H1 (cell line): ENCODE measurements around the gene PTPN22. TPM values are rescaled to one million over a fixed set of nuclear protein-coding genes. Genes with fewer than 3 reads are reported as not detected.

ENCODE experiments used
- CTCF ChIA-PET: fragments of 300-600 bp; sonication (Branson Sonifier 250); formaldehyde crosslinking; loops from one replicate; lab custom pipeline; 2021; ENCODE audit not compliant: partially characterized antibody; lab: Charles Lee
- POLR2A ChIA-PET: fragments of 300-600 bp; sonication (Branson Sonifier 250); formaldehyde crosslinking; loops from one replicate; lab custom pipeline; 2021; ENCODE audit warnings: inconsistent platforms; ENCODE audit not compliant: partially characterized antibody; lab: Charles Lee
- DNase-seq, 2 experiments: peaks; one replicate each; pipeline versions ENCODE4 v3.0.0 to v3.0.0-alpha.2; 2010 to 2022; ENCODE audit warnings: low spot score in 2 of 2, low read depth in 1 of 2, mixed read lengths in 1 of 2
- FAIRE-seq: peaks from 2 replicates; lab custom pipeline; 2011; peaks lifted over from hg19 to GRCh38; lab: Jason Lieb, UNC
- H2AFZ ChIP-seq: 2 replicates; pipeline ENCODE4 v1.8.1; 2012; ENCODE audit warnings: low read length, inconsistent platforms
- H2AK5ac ChIP-seq: 2 replicates; pipeline ENCODE4 v1.6.1; 2013; ENCODE audit warnings: low read depth, low read length
- H2BK120ac ChIP-seq: replicated peaks from 2 replicates; pipeline ENCODE3; 2013; ENCODE audit warnings: low read depth, low read length, inconsistent platforms
- H2BK12ac ChIP-seq: 2 replicates; pipeline ENCODE4 v1.6.1; 2013; ENCODE audit warnings: low read depth, low read length
- H2BK15ac ChIP-seq: 2 replicates; pipeline ENCODE4 v1.6.1; 2013; ENCODE audit warnings: low read length
- H2BK20ac ChIP-seq: 2 replicates; pipeline ENCODE4 v1.6.1; 2013; ENCODE audit warnings: low read length
- H2BK5ac ChIP-seq: 2 replicates; pipeline ENCODE4 v1.6.1; 2013; ENCODE audit warnings: low read depth, low read length
- H3K14ac ChIP-seq: 2 replicates; pipeline ENCODE4 v1.6.1; 2013; ENCODE audit warnings: inconsistent platforms; ENCODE audit not compliant: insufficient read length
- H3K18ac ChIP-seq: 2 replicates; pipeline ENCODE4 v1.6.1; 2013; ENCODE audit warnings: low read length; ENCODE audit errors: extremely low read depth
- H3K23ac ChIP-seq: 2 replicates; pipeline ENCODE4 v1.6.1; 2013; ENCODE audit warnings: inconsistent platforms; ENCODE audit not compliant: insufficient read length
- H3K23me2 ChIP-seq: 2 replicates; pipeline ENCODE4 v1.6.1; 2013; ENCODE audit warnings: low read depth, low read length
- H3K27ac ChIP-seq: 2 replicates; pipeline ENCODE4 v1.6.1; 2011; ENCODE audit warnings: low read depth, low read length, inconsistent platforms
- H3K27me3 ChIP-seq, 4 experiments: replicated peaks in 1 of 4; 1 replicate in 1 of 4; 2 replicates in 3 of 4; pipeline versions ENCODE4 v1.6.1 to v1.8.1; 2011 to 2013; ENCODE audit warnings: low read length in 3 of 4, mild to moderate bottlenecking in 3 of 4, inconsistent platforms in 2 of 4, mixed read lengths in 2 of 4, moderate library complexity in 1 of 4; ENCODE audit not compliant: control insufficient read depth in 3 of 4, insufficient read depth in 3 of 4; ENCODE audit errors: extremely low read depth in 1 of 4
- H3K36me3 ChIP-seq, 4 experiments: 2 replicates each; pipeline versions ENCODE4 v1.6.1 to v1.8.1; 2011 to 2013; ENCODE audit warnings: mild to moderate bottlenecking in 4 of 4, low read length in 3 of 4, moderate library complexity in 2 of 4, control low read depth in 1 of 4, inconsistent platforms in 1 of 4; ENCODE audit not compliant: insufficient read depth in 4 of 4, control insufficient read depth in 2 of 4
- H3K4ac ChIP-seq: replicated peaks from 2 replicates; pipeline ENCODE3; 2013; ENCODE audit warnings: low read length, low read depth, mixed read lengths, inconsistent platforms; ENCODE audit not compliant: insufficient read length
- H3K4me1 ChIP-seq, 4 experiments: replicated peaks in 1 of 4; 1 replicate in 1 of 4; 2 replicates in 3 of 4; pipeline versions ENCODE4 v1.6.1 to v1.8.1; 2011 to 2013; ENCODE audit warnings: low read length in 3 of 4, inconsistent platforms in 2 of 4, mixed read lengths in 1 of 4; ENCODE audit not compliant: insufficient read depth in 4 of 4, control insufficient read depth in 3 of 4
- H3K4me2 ChIP-seq, 2 experiments: 2 replicates each; pipeline versions ENCODE4 v1.6.1 to v1.8.1; 2011 to 2013; ENCODE audit warnings: low read depth in 2 of 2, low read length in 2 of 2, control low read depth in 1 of 2, inconsistent platforms in 1 of 2, mild to moderate bottlenecking in 1 of 2; ENCODE audit not compliant: insufficient read depth in 1 of 2
- H3K4me3 ChIP-seq, 4 experiments: fragments of 200-600, 300-600 bp in 1 of 4; sonication (generic), shearing (Covaris generic), sonication (Bioruptor Twin) in 1 of 4; 2 replicates each; pipeline versions ENCODE4 v1.5.1 to v1.8.1; 2011 to 2016; ENCODE audit warnings: low read length in 4 of 4, low read depth in 3 of 4, control low read depth in 2 of 4, inconsistent platforms in 2 of 4, mild to moderate bottlenecking in 2 of 4, mixed read lengths in 1 of 4, moderate library complexity in 1 of 4; ENCODE audit not compliant: insufficient read depth in 2 of 4; ENCODE audit errors: extremely low read depth in 1 of 4
- H3K56ac ChIP-seq: replicated peaks from 2 replicates; pipeline ENCODE3; 2013; ENCODE audit warnings: low read depth, mild to moderate bottlenecking, mixed read lengths, low read length, inconsistent platforms; ENCODE audit not compliant: insufficient read length
- H3K79me1 ChIP-seq: 2 replicates; pipeline ENCODE4 v1.6.1; 2013; ENCODE audit warnings: low read depth, low read length, control low read depth
- H3K79me2 ChIP-seq, 2 experiments: 2 replicates each; pipeline versions ENCODE4 v1.6.1 to v1.8.1; 2012 to 2013; ENCODE audit warnings: low read length in 2 of 2, mild to moderate bottlenecking in 2 of 2, inconsistent platforms in 1 of 2; ENCODE audit not compliant: insufficient read depth in 2 of 2, control insufficient read depth in 1 of 2
- H3K9ac ChIP-seq, 4 experiments: replicated peaks in 1 of 4; 1 replicate in 1 of 4; 2 replicates in 3 of 4; pipeline versions ENCODE4 v1.6.1 to v1.8.1; 2011 to 2013; ENCODE audit warnings: low read depth in 3 of 4, low read length in 3 of 4, control low read depth in 2 of 4, mild to moderate bottlenecking in 2 of 4, moderate library complexity in 2 of 4, inconsistent platforms in 1 of 4; ENCODE audit errors: extremely low read depth in 1 of 4
- H3K9me3 ChIP-seq, 2 experiments: 2 replicates each; pipeline versions ENCODE4 v1.6.1 to v1.8.1; 2012 to 2013; ENCODE audit warnings: mild to moderate bottlenecking in 2 of 2, moderate library complexity in 2 of 2, control low read depth in 1 of 2, inconsistent platforms in 1 of 2, low read depth in 1 of 2, low read length in 1 of 2, mixed read lengths in 1 of 2; ENCODE audit not compliant: insufficient read depth in 2 of 2
- H4K20me1 ChIP-seq, 2 experiments: replicated peaks in 1 of 2; 2 replicates each; pipeline versions ENCODE3 to v1.8.1; 2011 to 2013; ENCODE audit warnings: inconsistent platforms in 2 of 2, low read length in 2 of 2, mild to moderate bottlenecking in 1 of 2; ENCODE audit not compliant: insufficient read depth in 2 of 2, control insufficient read depth in 1 of 2
- H4K5ac ChIP-seq: 2 replicates; pipeline ENCODE4 v1.6.1; 2013; ENCODE audit warnings: low read length, low read depth, mixed read lengths, inconsistent platforms; ENCODE audit not compliant: insufficient read length
- H4K8ac ChIP-seq: 2 replicates; pipeline ENCODE4 v1.8.0; 2013; ENCODE audit warnings: mild to moderate bottlenecking, moderate library complexity, low read length, inconsistent platforms; ENCODE audit not compliant: insufficient read depth; ENCODE audit errors: extremely low read depth
- H4K91ac ChIP-seq: replicated peaks from 2 replicates; pipeline ENCODE3; 2013; ENCODE audit warnings: low read length, mixed read lengths, inconsistent platforms; ENCODE audit not compliant: insufficient read length
- ATF2 ChIP-seq: IDR thresholded peaks from 2 replicates; pipeline ENCODE4 v1.6.1; 2012; ENCODE audit warnings: low read length, inconsistent platforms
- ATF3 ChIP-seq: IDR thresholded peaks from 2 replicates; pipeline ENCODE4 v1.6.1; 2011; ENCODE audit warnings: low read depth, mild to moderate bottlenecking, low read length; ENCODE audit not compliant: insufficient read depth
- CTBP2 ChIP-seq: IDR thresholded peaks from 2 replicates; pipeline ENCODE4 v1.7.0; 2011; ENCODE audit warnings: borderline replicate concordance, mild to moderate bottlenecking, moderate library complexity, mixed read lengths, low read length; ENCODE audit not compliant: insufficient read depth, insufficient read length
- POLR2A ChIP-seq, 2 experiments: IDR thresholded peaks; 1 replicate in 1 of 2; 2 replicates in 1 of 2; pipeline ENCODE4 v1.6.1; 2011; ENCODE audit warnings: low read depth in 2 of 2, low read length in 2 of 2, mild to moderate bottlenecking in 2 of 2; ENCODE audit errors: control extremely low read depth in 1 of 2
- RXRA ChIP-seq: IDR thresholded peaks from 2 replicates; pipeline ENCODE4 v1.6.1; 2011; ENCODE audit warnings: low read depth, mild to moderate bottlenecking, low read length, moderate library complexity; ENCODE audit not compliant: insufficient read depth
- SP4 ChIP-seq: IDR thresholded peaks from 2 replicates; pipeline ENCODE4 v1.6.1; 2012; ENCODE audit warnings: low read length, inconsistent platforms
- WGBS, 2 experiments: shearing (Covaris generic) in 1 of 2; methylation state at CpG; one replicate each; pipeline versions ENCODE4 v1.1.6 to v1.1.7; 2013 to 2015; ENCODE audit warnings: low lambda C conversion rate in 2 of 2, mixed read lengths in 2 of 2, inconsistent platforms in 1 of 2, low coverage in 1 of 2, missing lambda C conversion rate in 1 of 2; ENCODE audit not compliant: insufficient replicate concordance in 2 of 2, insufficient coverage in 1 of 2, insufficient read length in 1 of 2; ENCODE audit errors: extremely low coverage in 1 of 2, missing lambda C conversion rate in 1 of 2; 5-methylcytosine and 5-hydroxymethylcytosine counted together
- polyA plus RNA-seq, 7 experiments: library from polyadenylated mRNA; depleted of rRNA in 3 of 7; stranded (reverse) in 5 of 7; unstranded in 2 of 7; fragments of >200 nt in 5 of 7; fragments of 200-250 nt in 2 of 7; gene quantifications; 1 replicate in 5 of 7; 2 replicates in 1 of 7; 4 replicates in 1 of 7; pipeline versions ENCODE4 v1.2.1 to v1.2.3, GENCODE V29; 2011 to 2013; ENCODE audit warnings: missing spikeins in 2 of 7, mixed read lengths in 2 of 7
- total RNA-seq: library from RNA; stranded (reverse); fragmentation: NEBNext Ultra II Directional; extraction: Animal tissue kit (Norgen Biotek cat#: 25700); gene quantifications from 2 replicates; pipeline ENCODE4 v1.2.1, GENCODE V29; 2021

Gene PTPN22
- total and polyA plus RNA-seq, 2 of the 8 experiments (the other 6 are each of a cell fraction or from before 2014, with no cell fraction given): not detected

- H3K36me3 ChIP-seq: no peaks in the 10 kb centered on the region
- H2BK15ac ChIP-seq: no peak overlapping the region
- TF ChIP-seq ATF3 (no peak), ATF2 (peak; percentile 81; the same call in 1 of the 2 replicates), POLR2A (IDR thresholded peaks at IDR 0.05; ENCODE audit: control extremely low read depth in 1 of 2, low read depth in 2 of 2, low read length in 2 of 2) (peak in 1 of 2 experiments; percentile 18; a peak in 1 of 3 replicates), RXRA (no peak), CTBP2 (peak; percentile 14), SP4 (0 out of 2 replicates have a peak, but pooled peaks have one; percentile 31)
- H4K91ac ChIP-seq: peak overlapping the region; percentile 58
- H2BK20ac ChIP-seq: no peak overlapping the region
- no peaks in the 10 kb centered on the region for H3K9me3 ChIP-seq
- peaks cover 2 to 4% of the 10 kb centered on the region in 2 experiments for H4K20me1 ChIP-seq
- H2AFZ ChIP-seq: 0 out of 2 replicates have a peak overlapping the region, but pooled peaks have one; percentile 1
- H3K23me2 ChIP-seq: no peaks in the 10 kb centered on the region; the same call in 1 of the 2 replicates
- H2AK5ac ChIP-seq: no peak overlapping the region; the same call in 1 of the 2 replicates
- H4K8ac ChIP-seq: peak overlapping the region; percentile 53; the same call in 1 of the 2 replicates
- H3K14ac ChIP-seq: no peak overlapping the region
- peak overlapping the region; percentile 51 to 62 for H3K4me2 ChIP-seq
- no peaks in the 10 kb centered on the region for H3K79me1 ChIP-seq
- H3K56ac ChIP-seq: peak overlapping the region; percentile 37
- ChIA-PET CTCF (no interaction called here), POLR2A (interaction anchor here (0.8 to 2.5 kb wide), 12 partner anchors 9 to 135 kb away, joined by 3 to 17 read pairs (median 4); partner anchors contain the start of genes AP4B1, DCLRE1B, HIPK1 and PHTF1)
- no peak overlapping the region; the same call in 1 of the 2 replicates for H2BK12ac ChIP-seq
- no peak overlapping the region for H2BK120ac ChIP-seq
- peak overlapping the region; percentile 30 for H3K27ac ChIP-seq
- peaks cover 12 to 39% of the 10 kb centered on the region in 2 experiments for H3K79me2 ChIP-seq
- peak overlapping the region in 3 of 4 experiments; percentile 13 to 59 (median 55); a peak in 5 of 7 replicates for H3K9ac ChIP-seq
- no peak overlapping the region for H3K23ac ChIP-seq
- 40 to 100% methylated on average over 2 to 13 of the region's 13 CpGs for WGBS, 2 experiments
- H3K4ac ChIP-seq: no peak overlapping the region
- peak overlapping the region; percentile 44 for H2BK5ac ChIP-seq
- peak overlapping the region; percentile 27 to 88 (median 66); a peak in 6 of 8 replicates for H3K4me3 ChIP-seq
- H3K18ac ChIP-seq: no peak overlapping the region; the same call in 1 of the 2 replicates
- no peak for DNase-seq
- H4K5ac ChIP-seq: peak overlapping the region; percentile 69
- no peak for FAIRE-seq
- H3K4me1 ChIP-seq: no peaks in the 10 kb centered on the region
- H3K27me3 ChIP-seq: no peaks in the 10 kb centered on the region
Observed at GRCh38 chr1:113812661-113813135, 58.8 kb downstream of the PTPN22 start.
